ENCODE measurements around the gene TUBE1. TPM values are rescaled to one million over a fixed set of nuclear protein-coding genes. Genes with fewer than 3 reads are reported as not detected.

The TUBE1 gene
- total and polyA plus RNA-seq, 2 donors (not counting 3 experiments of a cell fraction or from before 2014, with no cell fraction given) = 6.7 to 15.8 TPM

- FAIRE-seq (no peak), DNase-seq (ENCODE audit: low read depth, low spot score) (no peak)
- TF ChIP-seq POLR2A (IDR thresholded peaks at IDR 0.05; ENCODE audit: low read depth, low read length) (no peak), FOS (IDR thresholded peaks at IDR 0.05; ENCODE audit: borderline replicate concordance, insufficient read depth, low read length) (no peak), MYC (IDR thresholded peaks at IDR 0.05; ENCODE audit: low read depth, low read length) (no peak), MAX (IDR thresholded peaks at IDR 0.05; ENCODE audit: insufficient read depth, insufficient read length) (no peak), JUN (IDR thresholded peaks at IDR 0.05; ENCODE audit: borderline replicate concordance, insufficient read depth, insufficient read length, low read depth) (no peak), EZH2 (IDR thresholded peaks at IDR 0.05; ENCODE audit: borderline replicate concordance, low read depth, low read length, severe bottlenecking) (no peak), GATA2 (IDR thresholded peaks at IDR 0.05; ENCODE audit: insufficient read depth, insufficient read length, low read depth, low read length) (no peak), POLR2AphosphoS5 (IDR thresholded peaks at IDR 0.05; ENCODE audit: insufficient read depth, low read depth, low read length) (no peak), CTCF (IDR thresholded peaks at IDR 0.05; ENCODE audit: extremely low read depth in 1 of 2, insufficient read depth in 1 of 2, low read depth in 1 of 2, low read length in 2 of 2) (no peak)
- no TSS peak for BruUV-seq (replicated peaks)
- no peaks in the 10 kb centered on the region for H3K9me3 ChIP-seq (replicated peaks; ENCODE audit: control insufficient read depth, insufficient read depth, low read length)
- ChIA-PET CTCF (interaction anchor here (1.8 kb wide), 1 partner anchor 324 kb away, joined by 6 read pairs; no protein-coding TSS in a partner anchor), POLR2A (no interaction called here)
- no peaks in the 10 kb centered on the region for H3K79me2 ChIP-seq (ENCODE audit: control insufficient read depth, insufficient read depth, low read length)
- H3K4me3 ChIP-seq (replicated peaks in 1 of 3; ENCODE audit: insufficient read depth in 1 of 3, low read depth in 1 of 3, low read length in 3 of 3) = no peak overlapping the region
- no peaks in the 10 kb centered on the region for H3K36me3 ChIP-seq (ENCODE audit: control insufficient read depth in 2 of 2, extremely low read depth in 1 of 2, insufficient read depth in 2 of 2, low read length in 2 of 2)
- intact Hi-C loops (cut with micrococcal nuclease) (no loop called here), dilution Hi-C loops (cut with MboI; ENCODE audit: extremely low pct_ligation_motif_present, low sequenced_read_pairs) (no loop called here)
- no peaks in the 10 kb centered on the region for H3K9me1 ChIP-seq (replicated peaks; ENCODE audit: control insufficient read depth, extremely low read depth, insufficient read depth, low read length)
- H3K27me3 ChIP-seq (ENCODE audit: control insufficient read depth in 2 of 2, insufficient read depth in 2 of 2, low read length in 2 of 2) = peaks cover 0 to 2% of the 10 kb centered on the region in 2 experiments
- H4K20me1 ChIP-seq (replicated peaks; ENCODE audit: control insufficient read depth, extremely low read depth, insufficient read depth, low read length) = no peaks in the 10 kb centered on the region
- peaks cover 23% of the 10 kb centered on the region for H3K4me1 ChIP-seq (ENCODE audit: control insufficient read depth, extremely low read depth, insufficient read depth, low read length)
- H3K27ac ChIP-seq (ENCODE audit: insufficient read depth, low read depth, low read length) = no peak overlapping the region
- H3K9ac ChIP-seq (replicated peaks; ENCODE audit: extremely low read depth, insufficient read depth, low read length) = no peak overlapping the region
- H2AFZ ChIP-seq (ENCODE audit: low read depth, low read length) = no peak overlapping the region
- no peak overlapping the region for H3K4me2 ChIP-seq (ENCODE audit: insufficient read depth, low read length)
Measured at GRCh38 chr6:112034616-112034995, 52.7 kb downstream of the TUBE1 start.

All from endothelial cell of umbilical vein (primary cell).